GM19025 (cell line): ENCODE measurements around the gene PSD2.

Experiments
- ATAC-seq: cut with Tn5 transposase; IDR thresholded peaks from one replicate; pipeline ENCODE4 v1.9.1; 2021; ENCODE audit warnings: mild to moderate bottlenecking, low read depth, moderate library complexity; ENCODE audit not compliant: unreplicated experiment

Gene PSD2

GRCh38 chr5:139795074-139796001, at the start of gene PSD2:
TSS of gene PSD2 (plus strand) at chr5:139795808. CDS start at chr5:139809441, 13,633 bp downstream.
- ATAC-seq: no peak

GRCh38 chr5:139746691-139747582, 48.7 kb upstream of the PSD2 start:
- peak; percentile 33 for ATAC-seq

- ATAC-seq: peak; percentile 14
Observed at GRCh38 chr5:139747583-139748504, 47.8 kb upstream of the PSD2 start.

- ATAC-seq: no peak
Observed at GRCh38 chr5:139748505-139748826, 47.1 kb upstream of the PSD2 start.

GRCh38 chr5:139749242-139749641, 46.4 kb upstream of the PSD2 start:
- no peak for ATAC-seq

- no peak for ATAC-seq
Observed at GRCh38 chr5:139751236-139751635, 44.4 kb upstream of the PSD2 start.

GRCh38 chr5:139752506-139753473, 42.8 kb upstream of the PSD2 start:
- no peak for ATAC-seq

GRCh38 chr5:139755892-139756671, 39.5 kb upstream of the PSD2 start:
- no peak for ATAC-seq

GRCh38 chr5:139756971-139757370, 38.6 kb upstream of the PSD2 start:
- no peak for ATAC-seq

- ATAC-seq: no peak
Observed at GRCh38 chr5:139757727-139758509, 37.7 kb upstream of the PSD2 start.

- ATAC-seq: no peak
Observed at GRCh38 chr5:139758510-139759075, 37.0 kb upstream of the PSD2 start.

GRCh38 chr5:139759219-139759721, 36.3 kb upstream of the PSD2 start:
- ATAC-seq: no peak

- ATAC-seq: no peak
Observed at GRCh38 chr5:139760066-139761056, 35.2 kb upstream of the PSD2 start.

- ATAC-seq: no peak
Observed at GRCh38 chr5:139761057-139761450, 34.6 kb upstream of the PSD2 start.

- ATAC-seq: no peak
Observed at GRCh38 chr5:139761501-139761900, 34.1 kb upstream of the PSD2 start.

- no peak for ATAC-seq
Observed at GRCh38 chr5:139762615-139763170, 32.9 kb upstream of the PSD2 start.
